ENCODE results near the gene TBC1D8.

- no peak for TF ChIP-seq ZNF232 (CRISPR knock-in tag; IDR thresholded peaks at IDR 0.05)
- TF ChIP-seq MEF2A (IDR thresholded peaks at IDR 0.05; ENCODE audit: control insufficient read depth, low read depth, low read length), result no peak
- no peak for TF ChIP-seq REST (IDR thresholded peaks at IDR 0.05; ENCODE audit: borderline replicate concordance)
- TF ChIP-seq REST (CRISPR knock-in tag; IDR thresholded peaks at IDR 0.05; ENCODE audit: low read depth), result no peak
- no peak for TF ChIP-seq PATZ1 (CRISPR knock-in tag; IDR thresholded peaks at IDR 0.05; ENCODE audit: borderline replicate concordance)
These were observed 37.7 kb upstream of the TBC1D8 start for GRCh38 chr2:101188683-101189405.

Data from K562 (cell line).